Endodermal cell (in vitro differentiated cells): ENCODE results near the gene KRTAP10-11. TPM values are rescaled to one million over a fixed set of nuclear protein-coding genes. Genes with fewer than 3 reads are reported as not detected.
"Not testable (repeated sequence)": the region's sequence is repeated elsewhere in the genome, so short reads cannot be mapped to it uniquely, and the experiment has no call there.

Experiments
- DNase-seq: peaks from one replicate; pipeline ENCODE4 v3.0.0-alpha.2; 2017
- H3K27ac ChIP-seq: 2 replicates; pipeline ENCODE4 v1.5.1; 2013; ENCODE audit warnings: mild to moderate bottlenecking, low read depth, low read length, moderate library complexity
- H3K27me3 ChIP-seq: 2 replicates; pipeline ENCODE4 v1.6.1; 2013; ENCODE audit warnings: mild to moderate bottlenecking, low read length, moderate library complexity; ENCODE audit not compliant: insufficient read depth, control insufficient read depth, poor library complexity, severe bottlenecking
- H3K36me3 ChIP-seq: 2 replicates; pipeline ENCODE4 v1.7.0; 2013; ENCODE audit warnings: mild to moderate bottlenecking, low read length, moderate library complexity; ENCODE audit not compliant: control insufficient read depth, insufficient read depth
- H3K4me1 ChIP-seq: one replicate; pipeline ENCODE4 v1.7.0; 2013; ENCODE audit warnings: low read length; ENCODE audit not compliant: control insufficient read depth, insufficient read depth
- H3K4me3 ChIP-seq: 2 replicates; pipeline ENCODE4 v1.5.1; 2013; ENCODE audit warnings: mild to moderate bottlenecking, low read length, moderate library complexity
- H3K9ac ChIP-seq: 2 replicates; pipeline ENCODE4 v1.6.1; 2013; ENCODE audit warnings: mild to moderate bottlenecking, low read length, moderate library complexity; ENCODE audit not compliant: poor library complexity, severe bottlenecking; ENCODE audit errors: extremely low read depth
- H3K9me3 ChIP-seq: 2 replicates; pipeline ENCODE4 v1.6.1; 2013; ENCODE audit warnings: mild to moderate bottlenecking, low read length, moderate library complexity; ENCODE audit not compliant: control insufficient read depth
- H3K27ac Mint-ChIP-seq: 2 replicates; pipeline ENCODE4 v1.8.0; 2020; ENCODE audit warnings: mixed read lengths
- H3K27me3 Mint-ChIP-seq: 2 replicates; pipeline ENCODE4 v1.8.0; 2021; ENCODE audit warnings: mild to moderate bottlenecking, mixed read lengths; ENCODE audit not compliant: insufficient read depth
- H3K36me3 Mint-ChIP-seq: 2 replicates; pipeline ENCODE4 v1.8.0; 2020; ENCODE audit warnings: low read depth, mixed read lengths
- H3K4me1 Mint-ChIP-seq: 2 replicates; pipeline ENCODE4 v1.8.0; 2020; ENCODE audit warnings: mixed read lengths
- H3K4me3 Mint-ChIP-seq: 2 replicates; pipeline ENCODE4 v1.8.0; 2020; ENCODE audit warnings: mild to moderate bottlenecking, moderate library complexity, mixed read lengths
- H3K9me3 Mint-ChIP-seq: 2 replicates; pipeline ENCODE4 v1.8.0; 2020; ENCODE audit warnings: mild to moderate bottlenecking, mixed read lengths
- CTCF ChIP-seq: fragments of 200-600 bp; sonication (generic); conservative IDR thresholded peaks from 2 replicates; pipeline ENCODE4 v1.5.0; 2021; ENCODE audit warnings: antibody characterized with exemption, mild to moderate bottlenecking
- WGBS, 2 experiments: methylation state at CpG; one replicate each; pipeline versions ENCODE4 v1.1.5 to v1.1.7; 2013; ENCODE audit warnings: missing lambda C conversion rate in 2 of 2, mixed read lengths in 1 of 2; ENCODE audit not compliant: insufficient coverage in 1 of 2, insufficient read length in 1 of 2; 5-methylcytosine and 5-hydroxymethylcytosine counted together
- total RNA-seq, 2 donors: library from RNA; stranded (reverse); fragmentation: NEBNext Ultra II Directional in 1 of 2; extraction: Animal tissue kit (Norgen Biotek cat#: 25700) in 1 of 2; gene quantifications; 2 replicates in 1 of 2; 3 replicates in 1 of 2; pipeline ENCODE4 v1.2.1, GENCODE V29; 2021

The KRTAP10-11 gene
- total RNA-seq, 2 donors from 2014 or later = not detected

- no peaks in the 10 kb centered on the region for H3K4me1 Mint-ChIP-seq
Observed at GRCh38 chr21:44625756-44626155, 20.5 kb upstream of the KRTAP10-11 start.

GRCh38 chr21:44626262-44626661 is 20.0 kb upstream of the KRTAP10-11 start:
- no peak overlapping the region for H3K27ac Mint-ChIP-seq

More at GRCh38 chr21:44625756-44626155, 20.5 kb upstream of the KRTAP10-11 start:
- H3K9me3 Mint-ChIP-seq = peaks cover 39% of the 10 kb centered on the region
- H3K27ac Mint-ChIP-seq = no peak overlapping the region
- H3K27me3 Mint-ChIP-seq = peaks cover 1% of the 10 kb centered on the region
- TF ChIP-seq CTCF = no peak
- H3K27me3 ChIP-seq = no peaks in the 10 kb centered on the region
- no peak overlapping the region for H3K4me3 Mint-ChIP-seq
- no peak overlapping the region for H3K4me3 ChIP-seq
- H3K9me3 ChIP-seq = peaks cover 36% of the 10 kb centered on the region
- DNase-seq = peak; percentile 18
- no peak overlapping the region for H3K9ac ChIP-seq
- no peaks in the 10 kb centered on the region for H3K36me3 Mint-ChIP-seq
- H3K4me1 ChIP-seq = no peaks in the 10 kb centered on the region
- 93 to 96% methylated on average over 2 to 6 of the region's 7 CpGs for WGBS, 2 experiments
- H3K36me3 ChIP-seq = no peaks in the 10 kb centered on the region
- no peak overlapping the region for H3K27ac ChIP-seq

DNA sequence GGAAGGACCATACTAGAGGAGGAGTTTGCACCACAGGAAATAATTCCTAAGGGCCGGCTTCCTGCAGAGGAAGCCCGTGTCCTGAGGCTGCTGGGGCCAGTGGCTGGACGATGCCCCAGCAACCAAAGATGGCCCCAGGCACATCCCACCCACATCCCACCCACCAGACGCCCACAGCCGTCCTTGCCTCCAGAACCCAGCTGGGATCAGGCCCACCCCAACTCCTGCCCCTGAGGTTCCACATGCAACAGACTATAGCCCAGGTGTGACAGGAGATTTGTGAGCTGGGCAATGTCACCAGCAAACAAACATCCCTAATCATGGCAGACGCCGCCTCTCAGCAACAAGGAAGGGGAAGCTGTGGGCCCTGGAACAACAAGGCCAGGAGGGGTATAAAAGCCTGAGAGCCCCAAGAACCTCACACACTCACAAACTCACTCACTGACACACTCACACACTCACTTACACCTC is 19.5 kb upstream of the KRTAP10-11 start, which contains the start of gene KRTAP10-9:
KRTAP10-9 (plus strand) TSS at position 421 of the 471 bp plus-strand sequence. CDS start 79 bp downstream, outside the sequence.
- no peak within 1 kb of the TSS for H3K9ac ChIP-seq
- Mint-ChIP-seq H3K4me3 (no peak within 1 kb of the TSS), H3K27ac (no peak within 1 kb of the TSS), H3K27me3 (peaks cover 1% of the 10 kb centered on the region), H3K4me1 (no peaks in the 10 kb centered on the region), H3K36me3 (peaks cover 2% of the 10 kb centered on the region), H3K9me3 (peaks cover 43% of the 10 kb centered on the region)
- no peaks in the 10 kb centered on the region for H3K27me3 ChIP-seq
- H3K9me3 ChIP-seq = peaks cover 34% of the 10 kb centered on the region
- DNase-seq = peak; percentile 29
- no peak within 1 kb of the TSS for H3K27ac ChIP-seq
- H3K4me1 ChIP-seq = no peaks in the 10 kb centered on the region
- H3K36me3 ChIP-seq = no peaks in the 10 kb centered on the region
- 86 to 100% methylated on average over 2 to 7 of the region's 7 CpGs for WGBS, 2 experiments
- H3K4me3 ChIP-seq = no peak within 1 kb of the TSS
- TF ChIP-seq CTCF = no peak

More at GRCh38 chr21:44626262-44626661, 20.0 kb upstream of the KRTAP10-11 start:
- Histone ChIP-seq H3K27me3 (no peaks in the 10 kb centered on the region), H3K9me3 (peaks cover 34% of the 10 kb centered on the region), H3K4me3 (no peak overlapping the region), H3K36me3 (no peaks in the 10 kb centered on the region), H3K27ac (no peak overlapping the region), H3K9ac (no peak overlapping the region), H3K4me1 (no peaks in the 10 kb centered on the region)
- TF ChIP-seq CTCF = no peak
- Mint-ChIP-seq H3K4me3 (no peak overlapping the region), H3K9me3 (peaks cover 41% of the 10 kb centered on the region), H3K27me3 (peaks cover 1% of the 10 kb centered on the region), H3K4me1 (no peaks in the 10 kb centered on the region), H3K36me3 (no peaks in the 10 kb centered on the region)
- DNase-seq = peak; percentile 30
- 83 to 95% methylated on average over 9 to 10 of the region's 10 CpGs for WGBS, 2 experiments

DNA sequence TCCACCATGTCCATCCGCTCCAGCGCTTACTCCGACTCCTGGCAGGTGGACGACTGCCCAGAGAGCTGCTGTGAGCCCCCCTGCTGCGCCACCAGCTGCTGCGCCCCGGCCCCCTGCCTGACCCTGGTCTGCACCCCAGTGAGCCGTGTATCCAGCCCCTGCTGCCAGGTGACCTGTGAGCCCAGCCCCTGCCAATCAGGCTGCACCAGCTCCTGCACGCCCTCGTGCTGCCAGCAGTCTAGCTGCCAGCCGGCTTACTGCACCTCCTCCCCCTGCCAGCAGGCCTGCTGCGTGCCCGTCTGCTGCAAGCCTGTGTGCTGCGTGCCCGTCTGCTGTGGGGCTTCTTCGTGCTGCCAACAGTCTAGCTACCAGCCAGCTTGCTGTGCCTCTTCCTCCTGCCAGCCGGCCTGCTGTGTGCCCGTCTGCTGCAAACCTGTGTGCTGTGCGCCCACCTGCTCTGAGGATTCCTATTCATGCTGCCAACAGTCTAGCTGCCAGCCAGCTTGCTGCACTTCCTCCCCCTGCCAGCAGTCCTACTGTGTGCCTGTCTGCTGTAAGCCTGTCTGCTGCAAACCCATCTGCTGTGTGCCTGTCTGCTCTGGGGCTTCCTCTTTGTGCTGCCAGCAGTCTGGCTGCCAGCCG is 18.9 kb upstream of the KRTAP10-11 start:
- not testable (repeated sequence) for H3K4me1 Mint-ChIP-seq, H3K9ac ChIP-seq, DNase-seq, H3K27ac ChIP-seq, H3K36me3 Mint-ChIP-seq, H3K27me3 Mint-ChIP-seq, H3K27me3 ChIP-seq, H3K36me3 ChIP-seq, H3K4me3 Mint-ChIP-seq, H3K4me1 ChIP-seq, H3K4me3 ChIP-seq, H3K27ac Mint-ChIP-seq
- peaks cover 34% of the 10 kb centered on the region for H3K9me3 ChIP-seq
- peaks cover 44% of the 10 kb centered on the region for H3K9me3 Mint-ChIP-seq
- 87 to 88% methylated on average over 8 to 20 of the region's 20 CpGs for WGBS, 2 experiments

- not testable (repeated sequence) for H3K4me3 Mint-ChIP-seq, H3K36me3 Mint-ChIP-seq, H3K4me3 ChIP-seq, H3K27me3 ChIP-seq, H3K36me3 ChIP-seq, H3K27ac Mint-ChIP-seq, H3K9ac ChIP-seq, H3K27me3 Mint-ChIP-seq, H3K27ac ChIP-seq, H3K4me1 ChIP-seq, H3K4me1 Mint-ChIP-seq
- peaks cover 35% of the 10 kb centered on the region for H3K9me3 ChIP-seq
- DNase-seq = peak; percentile 44
- WGBS, 2 experiments = 90 to 93% methylated on average over 3 to 15 of the region's 15 CpGs
- peaks cover 42% of the 10 kb centered on the region for H3K9me3 Mint-ChIP-seq
Observed at GRCh38 chr21:44627831-44628233, 18.4 kb upstream of the KRTAP10-11 start.
